Spleen (tissue), 11 donors: ENCODE results near the gene PAX7. TPM values are rescaled to one million over a fixed set of nuclear protein-coding genes. Genes with fewer than 3 reads are reported as not detected.
"Not testable (repeated sequence)": the region's sequence is repeated elsewhere in the genome, so short reads cannot be mapped to it uniquely, and the experiment has no call there.

Experiments
- DNase-seq: peaks from one replicate; pipeline ENCODE4 v3.0.0-alpha.2; 2020
- H3K27ac ChIP-seq, 8 donors: fragments of 200-600 bp; sonication (generic) in 7 of 8; 1 replicate in 4 of 8; 2 replicates in 4 of 8; pipeline versions ENCODE4 v1.5.0 to v1.8.0; 2016 to 2021; ENCODE audit warnings: inconsistent platforms in 4 of 8, mild to moderate bottlenecking in 4 of 8, moderate library complexity in 1 of 8
- H3K27me3 ChIP-seq, 7 donors: fragments of 200-600 bp; sonication (generic) in 6 of 7; replicated peaks in 1 of 7; 1 replicate in 4 of 7; 2 replicates in 3 of 7; pipeline versions ENCODE4 v1.5.0 to v1.8.0; 2016 to 2021; ENCODE audit warnings: inconsistent platforms in 3 of 7, mild to moderate bottlenecking in 1 of 7
- H3K36me3 ChIP-seq, 6 donors: fragments of 200-600 bp; sonication (generic) in 5 of 6; 1 replicate in 4 of 6; 2 replicates in 2 of 6; pipeline versions ENCODE4 v1.5.0 to v1.8.0; 2016 to 2021; ENCODE audit warnings: inconsistent platforms in 2 of 6
- H3K4me1 ChIP-seq, 6 donors: fragments of 200-600 bp; sonication (generic) in 5 of 6; 1 replicate in 3 of 6; 2 replicates in 3 of 6; pipeline versions ENCODE4 v1.5.0 to v1.8.0; 2016 to 2021; ENCODE audit warnings: inconsistent platforms in 3 of 6
- H3K4me3 ChIP-seq, 8 donors: fragments of 200-600 bp; sonication (generic) in 7 of 8; 1 replicate in 4 of 8; 2 replicates in 4 of 8; pipeline versions ENCODE4 v1.5.0 to v1.8.0; 2016 to 2021; ENCODE audit warnings: inconsistent platforms in 4 of 8, mild to moderate bottlenecking in 4 of 8, moderate library complexity in 2 of 8
- H3K9me3 ChIP-seq, 8 donors: fragments of 200-600 bp; sonication (generic) in 7 of 8; 1 replicate in 4 of 8; 2 replicates in 4 of 8; pipeline versions ENCODE4 v1.5.0 to v1.8.0; 2016 to 2021; ENCODE audit warnings: inconsistent platforms in 4 of 8
- POLR2A ChIP-seq, 3 donors: fragments of 450-650 bp; IDR thresholded peaks; one replicate each; pipeline ENCODE4 v1.5.1; 2017; ENCODE audit warnings: antibody characterized with exemption in 3 of 3, mild to moderate bottlenecking in 1 of 3
- POLR2AphosphoS5 ChIP-seq, 3 donors: sonication (generic); formaldehyde crosslinking; IDR thresholded peaks; one replicate each; pipeline ENCODE4 v1.5.1; 2017; ENCODE audit warnings: antibody characterized with exemption in 3 of 3
- WGBS, 5 donors: extraction: QIAGEN DNeasy Blood & Tissue Kit in 3 of 5; methylation state at CpG; one replicate each; pipeline versions ENCODE4 v1.1.5 to v1.1.7; 2013 to 2018; 5-methylcytosine and 5-hydroxymethylcytosine counted together
- intact Hi-C: fragments of 100-400 bp; cut with DNase I; formaldehyde crosslinking; loops from one replicate; pipeline ENCODE4 v1.15.0; 2023; ENCODE audit warnings: low total_unique reads
- polyA plus RNA-seq, 3 donors: library from polyadenylated mRNA; stranded (reverse); fragments of 200-250 nt; gene quantifications; one replicate each; pipeline ENCODE4 v1.2.1, GENCODE V29; 2013
- total RNA-seq, 7 donors: library from RNA; depleted of rRNA in 3 of 7; stranded (reverse); fragments of >200 nt in 3 of 7; fragmentation: NEBNext Ultra II Directional in 4 of 7; extraction: Animal tissue kit (Norgen Biotek cat#: 25700) in 4 of 7; gene quantifications; one replicate each; pipeline versions ENCODE4 v1.1.0 to v1.2.1, GENCODE V29; 2016 to 2021
- TF ChIP-seq, protein P1 (sequence below), 11 experiments: fragments of 200-600 bp in 7 of 11; fragments of 450-650 bp in 4 of 11; sonication (generic) in 4 of 11; IDR thresholded peaks in 8 of 11; conservative IDR thresholded peaks in 3 of 11; 1 replicate in 7 of 11; 2 replicates in 4 of 11; pipeline versions ENCODE4 v1.4.0 to v1.8.0; 2016 to 2021; ENCODE audit warnings: antibody characterized with exemption in 11 of 11, inconsistent platforms in 4 of 11, mild to moderate bottlenecking in 1 of 11
- donor health status: healthy with polysubstance abuse.
- donor health status: DM: no; HTN: no; CAD: no; lungs with moderate emphysema.
- donor health status: DM: no; HTN: no; CAD: no.
- donor health status: Bipolar disorder and iron deficiency.
- donor health status: healthy.
- donor health status: DM: no; HTN: no; CAD: no.
- donor health status: DM: yes; HTN: yes; CAD: no.

The PAX7 gene
- total and polyA plus RNA-seq, 10 donors, result not detected

DNA sequence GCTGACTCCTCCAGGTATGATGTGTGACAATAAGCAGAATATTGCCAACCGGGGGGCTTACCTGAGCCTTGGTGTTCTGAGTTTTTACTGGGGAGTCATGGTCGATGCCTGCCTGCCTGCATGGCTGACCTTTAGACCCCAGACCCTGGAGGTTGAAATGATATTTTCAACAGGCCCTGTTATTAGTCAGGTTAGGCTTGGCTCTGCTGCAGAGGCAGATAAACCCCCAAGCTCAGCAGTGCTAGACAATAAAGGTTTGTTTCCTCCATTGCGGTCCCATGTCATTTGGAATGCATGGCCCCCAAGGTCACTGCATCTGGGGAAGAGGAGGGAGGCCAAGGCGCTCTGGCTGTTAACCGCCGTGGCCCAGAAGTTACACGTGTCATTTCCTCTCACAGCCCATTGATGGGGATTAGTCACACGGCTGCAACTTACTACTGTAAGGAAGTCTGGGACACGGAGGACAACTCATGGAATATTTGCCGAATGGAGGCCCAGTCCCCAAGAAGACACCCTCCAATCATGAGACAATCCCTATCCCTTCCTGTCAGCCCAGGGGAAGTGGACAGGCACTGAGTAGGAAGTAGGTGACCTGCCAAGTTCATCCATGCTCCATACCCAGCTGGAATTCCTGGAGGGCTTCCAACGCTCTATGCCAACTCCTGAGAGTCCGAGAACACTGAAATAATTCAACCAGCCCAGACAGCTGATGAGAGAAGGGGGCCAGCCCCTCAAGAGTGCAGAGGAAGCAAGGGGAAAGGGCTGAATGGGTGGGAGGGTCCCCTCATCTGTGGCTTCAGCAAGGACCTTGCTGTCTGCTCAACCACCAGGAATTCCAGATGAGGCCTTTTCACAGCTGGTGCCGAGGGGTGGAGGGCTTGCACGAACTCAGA lies 131.5 kb downstream of the PAX7 start:
- no peak for DNase-seq
- TF ChIP-seq POLR2A (IDR thresholded peaks at IDR 0.05) (no peak), POLR2AphosphoS5 (IDR thresholded peaks at IDR 0.05) (no peak)
- TF ChIP-seq, protein P1, sequence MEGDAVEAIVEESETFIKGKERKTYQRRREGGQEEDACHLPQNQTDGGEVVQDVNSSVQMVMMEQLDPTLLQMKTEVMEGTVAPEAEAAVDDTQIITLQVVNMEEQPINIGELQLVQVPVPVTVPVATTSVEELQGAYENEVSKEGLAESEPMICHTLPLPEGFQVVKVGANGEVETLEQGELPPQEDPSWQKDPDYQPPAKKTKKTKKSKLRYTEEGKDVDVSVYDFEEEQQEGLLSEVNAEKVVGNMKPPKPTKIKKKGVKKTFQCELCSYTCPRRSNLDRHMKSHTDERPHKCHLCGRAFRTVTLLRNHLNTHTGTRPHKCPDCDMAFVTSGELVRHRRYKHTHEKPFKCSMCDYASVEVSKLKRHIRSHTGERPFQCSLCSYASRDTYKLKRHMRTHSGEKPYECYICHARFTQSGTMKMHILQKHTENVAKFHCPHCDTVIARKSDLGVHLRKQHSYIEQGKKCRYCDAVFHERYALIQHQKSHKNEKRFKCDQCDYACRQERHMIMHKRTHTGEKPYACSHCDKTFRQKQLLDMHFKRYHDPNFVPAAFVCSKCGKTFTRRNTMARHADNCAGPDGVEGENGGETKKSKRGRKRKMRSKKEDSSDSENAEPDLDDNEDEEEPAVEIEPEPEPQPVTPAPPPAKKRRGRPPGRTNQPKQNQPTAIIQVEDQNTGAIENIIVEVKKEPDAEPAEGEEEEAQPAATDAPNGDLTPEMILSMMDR (IDR thresholded peaks at IDR 0.05 in 8 of 11, conservative IDR thresholded peaks at IDR 0.05 in 3 of 11), result no peak
- Histone ChIP-seq H3K36me3 (no peaks in the 10 kb centered on the region), H3K4me3 (no peak overlapping the region), H3K4me1 (no peaks in the 10 kb centered on the region), H3K9me3 (peaks cover 0 to 16% (median 10%) of the 10 kb centered on the region in 8 donors), H3K27ac (no peak overlapping the region), H3K27me3 (peaks cover 0 to 46% (median 0%) of the 10 kb centered on the region in 7 donors)
- WGBS, 5 donors, result 58 to 78% (median 72%) methylated on average over 13 to 14 of the region's 14 CpGs
- intact Hi-C loops, result no loop called here

DNA sequence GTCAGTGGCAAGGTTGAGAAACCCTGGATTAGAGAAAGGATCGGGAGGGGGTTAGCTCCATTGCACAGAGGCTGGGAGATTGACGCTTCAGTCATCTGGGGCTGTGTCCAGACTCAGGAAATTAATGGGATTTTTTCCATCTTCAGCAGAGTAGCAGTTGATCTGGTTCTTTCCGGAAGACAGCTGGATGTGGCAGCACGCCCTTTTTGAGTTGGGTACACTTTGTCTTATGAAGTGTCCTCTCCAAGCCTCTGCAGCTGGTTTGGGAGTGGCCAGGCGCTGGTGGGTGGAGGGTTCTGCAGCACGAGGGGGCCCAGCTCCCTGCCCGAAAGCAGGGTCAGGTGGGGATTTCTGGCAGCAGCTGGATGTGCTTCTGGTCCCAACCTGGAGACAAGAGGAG lies 133.7 kb downstream of the PAX7 start:
- H3K4me1 ChIP-seq, result no peaks in the 10 kb centered on the region

DNA sequence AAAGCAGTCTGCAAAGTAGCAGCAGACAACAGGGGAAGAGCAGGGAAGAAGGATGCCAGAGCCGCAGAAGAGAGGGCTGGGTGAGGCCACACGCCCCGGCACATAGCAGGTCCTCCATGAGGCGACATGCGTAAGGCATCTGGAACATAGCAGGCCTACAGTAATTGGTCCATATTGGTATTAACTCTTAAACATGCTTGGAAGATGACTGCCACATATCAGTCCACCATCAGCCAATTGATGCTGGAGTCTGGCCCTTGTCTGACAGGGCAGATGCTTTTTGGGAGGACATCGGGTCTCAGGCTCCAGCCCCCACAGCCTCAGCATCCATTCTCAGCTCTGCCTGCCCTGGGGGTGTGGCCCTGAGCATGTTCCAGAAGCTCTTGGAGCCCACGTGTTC lies 135.1 kb downstream of the PAX7 start:
- 75 to 96% (median 83%) methylated on average over 6 to 7 of the region's 7 CpGs for WGBS, 5 donors
- H3K9me3 ChIP-seq, result no peaks in the 10 kb centered on the region
- peaks cover 0 to 63% (median 0%) of the 10 kb centered on the region in 7 donors for H3K27me3 ChIP-seq
- H3K4me1 ChIP-seq, result no peaks in the 10 kb centered on the region
- H3K36me3 ChIP-seq, result no peaks in the 10 kb centered on the region
- H3K4me3 ChIP-seq, result no peak overlapping the region
- TF ChIP-seq POLR2A (IDR thresholded peaks at IDR 0.05), result no peak
- TF ChIP-seq POLR2AphosphoS5 (IDR thresholded peaks at IDR 0.05), result no peak
- TF ChIP-seq, protein P1 (IDR thresholded peaks at IDR 0.05 in 8 of 11, conservative IDR thresholded peaks at IDR 0.05 in 3 of 11), result no peak
- no peak overlapping the region for H3K27ac ChIP-seq
- intact Hi-C loops, result no loop called here
- DNase-seq, result no peak

More for the DNA sequence above, 133.7 kb downstream of the PAX7 start:
- TF ChIP-seq POLR2A (IDR thresholded peaks at IDR 0.05), result no peak
- TF ChIP-seq POLR2AphosphoS5 (IDR thresholded peaks at IDR 0.05), result no peak
- TF ChIP-seq, protein P1 (IDR thresholded peaks at IDR 0.05 in 8 of 11, conservative IDR thresholded peaks at IDR 0.05 in 3 of 11), result no peak
- Histone ChIP-seq H3K4me3 (no peak overlapping the region), H3K27me3 (peaks cover 0 to 63% (median 0%) of the 10 kb centered on the region in 7 donors), H3K9me3 (no peaks in the 10 kb centered on the region), H3K36me3 (no peaks in the 10 kb centered on the region), H3K27ac (no peak overlapping the region)
- no peak for DNase-seq
- intact Hi-C loops, result no loop called here
- 51 to 65% (median 60%) methylated on average over 6 to 7 of the region's 7 CpGs for WGBS, 5 donors

DNA sequence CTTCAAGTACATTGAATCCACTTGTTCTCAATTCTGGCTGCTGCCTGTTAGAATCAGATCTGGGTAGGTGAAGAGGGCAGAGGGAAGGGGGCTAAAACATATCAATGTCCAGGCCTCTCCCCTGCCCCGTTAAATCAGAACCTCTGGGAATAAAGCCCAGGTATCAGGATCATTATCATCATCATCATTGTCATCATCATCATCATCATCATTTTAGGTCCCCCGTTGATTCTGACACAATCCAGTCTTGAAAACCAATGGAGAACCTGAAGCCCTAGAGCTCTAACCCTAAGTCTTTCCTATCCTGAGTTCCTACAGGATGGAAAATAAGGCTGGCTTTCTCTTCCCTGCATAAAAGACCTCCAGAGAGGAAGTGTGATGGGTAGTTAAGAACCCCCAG lies 135.7 kb downstream of the PAX7 start:
- TF ChIP-seq, protein P1 (IDR thresholded peaks at IDR 0.05 in 8 of 11, conservative IDR thresholded peaks at IDR 0.05 in 3 of 11), result no peak
- TF ChIP-seq POLR2A (IDR thresholded peaks at IDR 0.05), result no peak
- TF ChIP-seq POLR2AphosphoS5 (IDR thresholded peaks at IDR 0.05), result no peak
- 76 to 93% (median 90%) methylated on average over 2 of the region's 2 CpGs for WGBS, 5 donors
- no peak for DNase-seq
- Histone ChIP-seq H3K4me1 (no peaks in the 10 kb centered on the region), H3K4me3 (no peak overlapping the region), H3K36me3 (no peaks in the 10 kb centered on the region), H3K27me3 (peaks cover 0 to 64% (median 0%) of the 10 kb centered on the region in 7 donors), H3K27ac (no peak overlapping the region), H3K9me3 (no peaks in the 10 kb centered on the region)
- intact Hi-C loops, result no loop called here

DNA sequence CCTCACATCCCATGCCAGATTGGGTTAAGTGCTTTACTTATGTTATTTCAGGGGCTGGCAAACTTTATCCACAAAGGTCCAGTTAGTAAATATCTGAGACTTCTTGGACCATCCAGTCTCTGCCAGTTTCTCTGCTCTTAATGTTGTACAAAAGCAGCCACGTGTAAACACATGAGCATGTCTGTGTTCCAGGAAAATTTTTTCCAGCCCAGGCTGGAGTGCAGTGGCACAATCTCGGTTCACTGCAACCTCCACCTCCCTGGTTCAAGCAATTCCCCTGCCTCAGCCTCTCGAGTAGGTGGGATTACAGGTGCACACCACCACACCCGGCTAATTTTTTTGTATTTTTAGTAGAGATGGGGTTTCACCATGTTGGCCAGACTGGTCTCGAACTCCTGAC lies 136.9 kb downstream of the PAX7 start:
- H3K27me3 ChIP-seq, result peaks cover 0 to 60% (median 0%) of the 10 kb centered on the region in 7 donors
- H3K4me3 ChIP-seq, intact Hi-C loops, H3K4me1 ChIP-seq, H3K9me3 ChIP-seq, H3K27ac ChIP-seq, H3K36me3 ChIP-seq, DNase-seq: not testable (repeated sequence)
- WGBS, 5 donors, result 57 to 81% (median 69%) methylated on average over 5 of the region's 5 CpGs
